GM13977 (cell line): ENCODE measurements around the gene PSORS1C1.

ENCODE experiments used
- DNase-seq: peaks from one replicate; pipeline ENCODE4 v3.0.0; 2012; ENCODE audit warnings: low spot score
- CTCF ChIP-seq: IDR thresholded peaks from 2 replicates; pipeline ENCODE4 v1.5.1; 2012; ENCODE audit warnings: mild to moderate bottlenecking, control low read depth; ENCODE audit not compliant: insufficient read depth; ENCODE audit errors: extremely low read depth, missing control alignments
- in situ Hi-C: fragments of 300-500 bp; cut with MboI; formaldehyde crosslinking; loops from one replicate; pipeline ENCODE4 v1.12.0; 2022; ENCODE audit warnings: low sequenced_read_pairs, low pct_unique_long_range_greater_than_20kb, mixed read lengths, inconsistent platforms; ENCODE audit not compliant: unreplicated experiment

The PSORS1C1 gene

GRCh38 chr6:31144296-31144969, 29.8 kb downstream of the PSORS1C1 start:
- TF ChIP-seq CTCF, result no peak
- in situ Hi-C loops, result no loop called here
- no peak for DNase-seq

GRCh38 chr6:31144970-31145340, 30.4 kb downstream of the PSORS1C1 start:
- no peak for DNase-seq
- TF ChIP-seq CTCF, result no peak
- in situ Hi-C loops, result no loop called here

- DNase-seq, result no peak
- no peak for TF ChIP-seq CTCF
- in situ Hi-C loops, result no loop called here
Measured at GRCh38 chr6:31145386-31145785, 30.8 kb downstream of the PSORS1C1 start.

- TF ChIP-seq CTCF, result no peak
- DNase-seq, result no peak
- in situ Hi-C loops, result no loop called here
Measured at GRCh38 chr6:31149827-31150447, 35.3 kb downstream of the PSORS1C1 start.

DNA sequence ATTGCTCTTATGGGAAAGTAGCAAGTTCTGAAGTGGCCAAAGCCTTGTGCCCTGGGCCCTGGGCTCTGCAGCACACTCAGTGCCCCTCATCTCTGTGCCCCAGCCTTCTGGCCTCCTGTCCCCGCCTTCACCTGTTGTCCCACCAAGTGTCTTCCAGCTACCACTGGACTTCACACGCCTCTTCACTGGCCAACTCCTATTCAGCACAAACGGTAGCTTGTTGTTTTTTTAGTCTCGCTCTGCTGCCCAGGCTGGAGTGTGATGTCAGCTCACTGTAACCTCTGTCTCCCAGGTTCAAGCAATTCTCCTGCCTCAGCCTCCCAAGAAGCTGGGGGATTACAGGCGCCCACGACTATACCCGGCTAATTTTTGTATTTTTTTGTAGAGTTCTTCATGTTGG, 38.2 kb downstream of the PSORS1C1 start:
- in situ Hi-C loops, result no loop called here
- no peak for TF ChIP-seq CTCF
- DNase-seq, result no peak

DNA sequence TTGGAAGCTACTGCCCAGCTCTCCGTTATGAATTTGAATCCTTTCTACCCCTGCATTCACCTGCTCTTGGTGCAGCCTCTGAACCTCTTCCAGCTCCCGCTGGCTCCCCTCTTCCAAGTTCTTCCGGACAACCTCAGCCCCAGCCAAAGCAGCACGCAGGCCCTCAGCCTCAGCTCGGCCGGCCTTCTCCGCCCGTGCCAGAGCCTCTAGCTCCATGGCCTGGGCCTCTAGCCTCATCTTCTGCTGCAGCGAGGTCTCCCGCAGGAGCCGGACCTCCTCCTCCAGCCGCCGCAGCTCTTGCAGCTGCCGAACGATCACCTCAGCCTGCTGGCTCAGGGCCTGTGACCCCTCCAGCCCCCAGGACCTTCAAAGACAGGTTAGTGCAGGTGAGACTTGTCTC, 39.8 kb downstream of the PSORS1C1 start:
- in situ Hi-C loops, result no loop called here
- DNase-seq, result no peak
- no peak for TF ChIP-seq CTCF

DNA sequence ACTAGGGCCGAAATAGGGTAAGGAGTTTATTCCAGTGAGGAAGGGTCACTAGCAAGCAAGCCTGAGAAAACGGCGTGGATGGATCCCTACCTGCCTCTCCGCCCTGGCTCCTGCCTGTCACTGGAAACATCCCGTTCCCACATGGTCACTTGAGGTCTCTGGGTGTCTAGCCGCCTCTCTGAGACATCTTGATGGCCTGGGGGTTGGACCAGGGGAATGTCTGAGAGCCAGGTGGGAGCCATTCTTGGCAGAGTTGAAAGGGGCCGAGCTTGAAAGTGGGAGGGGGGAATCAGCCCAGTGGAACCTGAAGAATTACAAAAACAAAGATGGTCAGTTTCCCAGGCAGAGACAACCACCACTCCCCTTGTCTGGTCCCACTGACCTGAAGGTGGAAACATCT, 42.0 kb downstream of the PSORS1C1 start:
- TF ChIP-seq CTCF, result no peak
- no peak for DNase-seq
- in situ Hi-C loops, result no loop called here
